IMR-90 (cell line): ENCODE data around the gene RPL12. TPM values are rescaled to one million over a fixed set of nuclear protein-coding genes. Genes with fewer than 3 reads are reported as not detected.

Experiments
- ATAC-seq: fragments of 200-7000 bp; cut with Tn5 transposase; 2 replicates; pipeline ENCODE4 v1.9.1; 2020; ENCODE audit warnings: low read depth, mild to moderate bottlenecking, moderate library complexity
- BruUV-seq: library from RNA; stranded (reverse); fragments of 400-500 nt; replicated peaks from 2 replicates; lab custom pipeline; 2021; lab: Mats Ljungman, UMichigan
- CTCF ChIA-PET: fragments of 300-600 bp; formaldehyde crosslinking; extraction: SDS; loops from one replicate; lab custom pipeline; 2021; ENCODE audit warnings: antibody characterized with exemption; lab: Yijun Ruan, JAX
- POLR2A ChIA-PET: fragments of 300-600 bp; sonication (Branson Sonifier 250); formaldehyde crosslinking; loops from one replicate; lab custom pipeline; 2022; ENCODE audit warnings: antibody characterized with exemption; ENCODE audit not compliant: unreplicated experiment; lab: Charles Lee
- DNase-seq: peaks from one replicate; pipeline ENCODE4 v3.0.0; 2013
- H2AFZ ChIP-seq: replicated peaks from 2 replicates; pipeline ENCODE3; 2013; ENCODE audit warnings: low read length, mild to moderate bottlenecking; ENCODE audit not compliant: poor library complexity
- H2AK5ac ChIP-seq: 2 replicates; pipeline ENCODE4 v1.6.1; 2013; ENCODE audit warnings: low read depth, low read length, inconsistent platforms
- H2AK9ac ChIP-seq: replicated peaks from 2 replicates; pipeline ENCODE3; 2013; ENCODE audit warnings: mild to moderate bottlenecking, low read depth, low read length, moderate library complexity; ENCODE audit not compliant: poor library complexity
- H2BK120ac ChIP-seq: 2 replicates; pipeline ENCODE4 v1.6.1; 2013; ENCODE audit warnings: low read depth, low read length, inconsistent platforms
- H2BK15ac ChIP-seq: 3 replicates; pipeline ENCODE4 v1.6.1; 2013; ENCODE audit warnings: low read depth, low read length, inconsistent platforms
- H2BK20ac ChIP-seq: 2 replicates; pipeline ENCODE4 v1.6.1; 2013; ENCODE audit warnings: low read depth, mild to moderate bottlenecking, inconsistent platforms, low read length, moderate library complexity
- H2BK5ac ChIP-seq: 2 replicates; pipeline ENCODE4 v1.6.1; 2013; ENCODE audit warnings: mild to moderate bottlenecking, low read depth, low read length, inconsistent platforms; ENCODE audit not compliant: poor library complexity, severe bottlenecking
- H3K14ac ChIP-seq: replicated peaks from 2 replicates; pipeline ENCODE4 v1.6.1; 2013; ENCODE audit warnings: low read depth, low read length, inconsistent platforms
- H3K18ac ChIP-seq: 2 replicates; pipeline ENCODE4 v1.6.1; 2013; ENCODE audit warnings: low read depth, low read length, control low read depth
- H3K23ac ChIP-seq: 2 replicates; pipeline ENCODE4 v1.6.1; 2013; ENCODE audit warnings: low read depth, low read length, inconsistent platforms
- H3K27ac ChIP-seq: 2 replicates; pipeline ENCODE4 v1.5.1; 2013; ENCODE audit warnings: mild to moderate bottlenecking, control low read depth, low read length; ENCODE audit not compliant: insufficient read depth
- H3K27me3 ChIP-seq: 2 replicates; pipeline ENCODE4 v1.6.1; 2013; ENCODE audit warnings: low read length; ENCODE audit not compliant: control insufficient read depth, insufficient read depth
- H3K36me3 ChIP-seq: 2 replicates; pipeline ENCODE4 v1.6.1; 2013; ENCODE audit warnings: low read length, mixed read lengths; ENCODE audit not compliant: control insufficient read depth, insufficient read depth
- H3K4ac ChIP-seq: 2 replicates; pipeline ENCODE4 v1.6.1; 2013; ENCODE audit warnings: low read depth, low read length, inconsistent platforms
- H3K4me1 ChIP-seq: 2 replicates; pipeline ENCODE4 v1.6.1; 2013; ENCODE audit warnings: low read length, mixed read lengths; ENCODE audit not compliant: control insufficient read depth, insufficient read depth
- H3K4me2 ChIP-seq: 2 replicates; pipeline ENCODE4 v1.6.1; 2013; ENCODE audit warnings: low read depth, mild to moderate bottlenecking, control low read depth, low read length, moderate library complexity
- H3K4me3 ChIP-seq: 2 replicates; pipeline ENCODE4 v1.5.1; 2013; ENCODE audit warnings: low read depth, mild to moderate bottlenecking, control low read depth, low read length, moderate library complexity; ENCODE audit not compliant: insufficient read depth
- H3K56ac ChIP-seq: 2 replicates; pipeline ENCODE4 v1.6.1; 2013; ENCODE audit warnings: low read length, inconsistent platforms; ENCODE audit not compliant: insufficient read depth; ENCODE audit errors: extremely low read depth
- H3K79me1 ChIP-seq, 2 experiments: 2 replicates each; pipeline ENCODE4 v1.6.1; 2013; ENCODE audit warnings: low read length in 2 of 2, inconsistent platforms in 1 of 2, low read depth in 1 of 2
- H3K9ac ChIP-seq: 2 replicates; pipeline ENCODE4 v1.6.1; 2013; ENCODE audit warnings: low read depth, low read length, control low read depth
- H3K9me1 ChIP-seq: 2 replicates; pipeline ENCODE4 v1.6.1; 2013; ENCODE audit warnings: low read length, inconsistent platforms; ENCODE audit not compliant: insufficient read depth
- H3K9me3 ChIP-seq: 2 replicates; pipeline ENCODE4 v1.6.1; 2013; ENCODE audit warnings: low read length; ENCODE audit not compliant: control insufficient read depth, insufficient read depth
- H4K20me1 ChIP-seq: 2 replicates; pipeline ENCODE4 v1.6.1; 2013; ENCODE audit warnings: low read length, inconsistent platforms; ENCODE audit not compliant: insufficient read depth
- H4K5ac ChIP-seq: 2 replicates; pipeline ENCODE4 v1.6.1; 2013; ENCODE audit warnings: mild to moderate bottlenecking, low read depth, low read length, control low read depth
- H4K8ac ChIP-seq, 2 experiments: 2 replicates each; pipeline ENCODE4 v1.6.1; 2013; ENCODE audit warnings: low read depth in 2 of 2, low read length in 2 of 2, control low read depth in 1 of 2, inconsistent platforms in 1 of 2
- H4K91ac ChIP-seq: 2 replicates; pipeline ENCODE4 v1.6.1; 2013; ENCODE audit warnings: low read depth, low read length, inconsistent platforms; ENCODE audit not compliant: insufficient read depth
- BHLHE40 ChIP-seq: fragments of 150-350 bp; IDR thresholded peaks from 2 replicates; pipeline ENCODE4 v1.6.1; 2016; ENCODE audit warnings: mild to moderate bottlenecking, low read depth, low read length
- CHD1 ChIP-seq: IDR thresholded peaks from 2 replicates; pipeline ENCODE4 v1.6.1; 2012; ENCODE audit warnings: low read depth, low read length, improper control_type of control experiment
- CTCF ChIP-seq: conservative IDR thresholded peaks from 2 replicates; pipeline ENCODE4 v1.5.1; 2012; ENCODE audit warnings: mild to moderate bottlenecking, low read depth, low read length, improper control_type of control experiment
- FOS ChIP-seq: fragments of 150-350 bp; IDR thresholded peaks from 2 replicates; pipeline ENCODE4 v1.6.1; 2016; ENCODE audit warnings: low read depth, low read length
- MAFK ChIP-seq: IDR thresholded peaks from 2 replicates; pipeline ENCODE4 v1.6.1; 2012; ENCODE audit warnings: low read depth, low read length, improper control_type of control experiment
- MAZ ChIP-seq: IDR thresholded peaks from 2 replicates; pipeline ENCODE4 v1.6.1; 2012; ENCODE audit warnings: low read depth, mild to moderate bottlenecking, low read length, improper control_type of control experiment, moderate library complexity, borderline replicate concordance
- MXI1 ChIP-seq: IDR thresholded peaks from 2 replicates; pipeline ENCODE4 v1.6.1; 2012; ENCODE audit warnings: low read depth, mild to moderate bottlenecking, low read length, moderate library complexity, borderline replicate concordance
- POLR2A ChIP-seq: IDR thresholded peaks from 2 replicates; pipeline ENCODE4 v1.6.1; 2012; ENCODE audit warnings: mild to moderate bottlenecking, low read depth, low read length
- RAD21 ChIP-seq: IDR thresholded peaks from 2 replicates; pipeline ENCODE4 v1.6.1; 2012; ENCODE audit warnings: low read length, improper control_type of control experiment
- RCOR1 ChIP-seq: IDR thresholded peaks from 2 replicates; pipeline ENCODE4 v1.6.1; 2012; ENCODE audit warnings: mild to moderate bottlenecking, low read length, improper control_type of control experiment; ENCODE audit not compliant: insufficient replicate concordance
- RFX5 ChIP-seq: IDR thresholded peaks from 2 replicates; pipeline ENCODE4 v1.8.0; 2012; ENCODE audit warnings: low read depth, mild to moderate bottlenecking, low read length, moderate library complexity
- WGBS, 2 experiments: methylation state at CpG; one replicate each; pipeline versions ENCODE4 v1.1.5 to v1.1.7; 2013; ENCODE audit warnings: missing lambda C conversion rate in 2 of 2; ENCODE audit not compliant: insufficient read length in 1 of 2; ENCODE audit errors: extremely low coverage in 2 of 2; 5-methylcytosine and 5-hydroxymethylcytosine counted together
- dilution Hi-C: fragments of 300-500 bp; cut with HindIII; formaldehyde crosslinking; loops from one replicate; pipeline ENCODE4 v1.14.3; 2018; ENCODE audit warnings: low sequenced_read_pairs; ENCODE audit not compliant: unreplicated experiment
- in situ Hi-C: fragments of 300-500 bp; cut with MboI; formaldehyde crosslinking; loops from 3 replicates; pipeline ENCODE4 v1.14.3; 2019; ENCODE audit warnings: low sequenced_read_pairs, inconsistent platforms, mixed read lengths
- intact Hi-C: fragments of 100-400 bp; cut with micrococcal nuclease; formaldehyde crosslinking; loops from 2 replicates; pipeline ENCODE4 v1.10.0; 2022
- polyA plus RNA-seq, 3 experiments: library from polyadenylated mRNA; depleted of rRNA; stranded (reverse); fragments of >200 nt; gene quantifications; 2 replicates each; pipeline ENCODE4 v1.2.3, GENCODE V29; 2012; ENCODE audit warnings: low replicate concordance in 1 of 3
- total RNA-seq: library from RNA; depleted of rRNA; stranded (reverse); fragments of >200 nt; gene quantifications from 2 replicates; pipeline ENCODE4 v1.2.3, GENCODE V29; 2012

RPL12 gene
- total and polyA plus RNA-seq, 2 of the 4 experiments (the other 2 are of a cell fraction): 1,864 to 2,379 TPM

- Histone ChIP-seq H3K23ac (no peak overlapping the region), H2AK9ac (no peak overlapping the region), H2BK5ac (no peak overlapping the region), H3K36me3 (peaks cover 57% of the 10 kb centered on the region), H2AK5ac (no peak overlapping the region), H3K4me1 (peaks cover 6% of the 10 kb centered on the region), H2BK120ac (no peak overlapping the region), H3K9me3 (no peaks in the 10 kb centered on the region), H3K79me1 (peaks cover 0 to 30% of the 10 kb centered on the region in 2 experiments; a peak in 1 of 4 replicates), H3K27ac (no peak overlapping the region), H4K5ac (no peak overlapping the region), H2BK15ac (no peak overlapping the region), H2AFZ (no peak overlapping the region), H3K14ac (no peak overlapping the region), H3K27me3 (no peaks in the 10 kb centered on the region), H4K91ac (no peak overlapping the region), H4K20me1 (peaks cover 9% of the 10 kb centered on the region), H3K4ac (no peak overlapping the region), H3K18ac (no peak overlapping the region), H3K9ac (no peak overlapping the region), H3K4me3 (no peak overlapping the region), H3K56ac (no peak overlapping the region), H4K8ac (no peak overlapping the region; a peak in 1 of 4 replicates), H2BK20ac (no peak overlapping the region), H3K4me2 (no peak overlapping the region), H3K9me1 (peaks cover 3% of the 10 kb centered on the region; the same call in 1 of the 2 replicates)
- TF ChIP-seq MAZ: no peak
- TF ChIP-seq POLR2A: no peak
- no peak for TF ChIP-seq MXI1
- no peak for TF ChIP-seq MAFK
- TF ChIP-seq CTCF: no peak
- no peak for TF ChIP-seq RCOR1
- TF ChIP-seq RAD21: no peak
- no peak for TF ChIP-seq FOS
- TF ChIP-seq CHD1: no peak
- no peak for TF ChIP-seq RFX5
- no peak for TF ChIP-seq BHLHE40
- no TSS peak for BruUV-seq
- DNase-seq (no peak), ATAC-seq (no peak)
- in situ Hi-C loops: no loop called here
- intact Hi-C loops: no loop called here
- dilution Hi-C loops: no loop called here
- ChIA-PET POLR2A (no interaction called here), CTCF (no interaction called here)
- WGBS, 2 experiments: 95% methylated on average over 10 of the region's 12 CpGs; no CpG with 5 or more reads in 1 of the 2 experiments
These were observed 45.8 kb upstream of the RPL12 start for GRCh38 chr9:127496974-127497373.
